Forelimb muscle (tissue), 1 donor: ENCODE results near the gene DCLK1. TPM values are rescaled to one million over a fixed set of nuclear protein-coding genes. Genes with fewer than 3 reads are reported as not detected.

ENCODE experiments used
- DNase-seq: peaks from one replicate; pipeline ENCODE4 v3.0.0-alpha.2; 2013; ENCODE audit warnings: low read depth
- polyA plus RNA-seq: library from polyadenylated mRNA; unstranded; fragments of 120-200 nt; gene quantifications from one replicate; pipeline ENCODE4 v1.2.1, GENCODE V29; 2013; ENCODE audit not compliant: insufficient read length

The DCLK1 gene
- polyA plus RNA-seq, 1 donor: 77.3 TPM

DNA sequence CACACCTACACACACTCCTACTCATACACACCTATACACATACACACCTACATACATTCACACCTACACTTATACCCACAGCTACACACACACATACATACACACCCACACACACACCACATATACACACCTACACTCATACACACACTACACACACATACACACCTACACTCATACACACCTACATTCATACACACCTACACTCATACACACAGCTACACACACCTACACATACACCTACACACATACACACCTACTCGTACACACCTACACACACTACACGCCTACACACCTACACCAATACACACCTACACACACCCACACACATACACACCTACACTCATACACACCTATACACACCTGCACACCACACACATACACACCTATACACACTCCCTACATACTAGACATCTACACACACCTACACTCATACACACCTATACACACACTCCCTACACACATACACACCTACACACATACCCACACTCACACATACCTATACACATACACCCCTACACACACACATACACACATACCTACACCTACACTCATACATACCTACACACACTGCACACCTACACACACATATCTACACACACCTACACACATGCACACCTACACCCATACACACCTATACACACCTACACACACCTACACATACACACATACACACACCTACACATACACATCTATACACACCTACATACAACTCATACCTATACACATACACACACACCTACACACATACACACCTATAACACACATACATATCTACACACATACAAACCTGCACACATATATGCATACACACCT lies 369.5 kb downstream of the DCLK1 start:
- no peak for DNase-seq

DNA sequence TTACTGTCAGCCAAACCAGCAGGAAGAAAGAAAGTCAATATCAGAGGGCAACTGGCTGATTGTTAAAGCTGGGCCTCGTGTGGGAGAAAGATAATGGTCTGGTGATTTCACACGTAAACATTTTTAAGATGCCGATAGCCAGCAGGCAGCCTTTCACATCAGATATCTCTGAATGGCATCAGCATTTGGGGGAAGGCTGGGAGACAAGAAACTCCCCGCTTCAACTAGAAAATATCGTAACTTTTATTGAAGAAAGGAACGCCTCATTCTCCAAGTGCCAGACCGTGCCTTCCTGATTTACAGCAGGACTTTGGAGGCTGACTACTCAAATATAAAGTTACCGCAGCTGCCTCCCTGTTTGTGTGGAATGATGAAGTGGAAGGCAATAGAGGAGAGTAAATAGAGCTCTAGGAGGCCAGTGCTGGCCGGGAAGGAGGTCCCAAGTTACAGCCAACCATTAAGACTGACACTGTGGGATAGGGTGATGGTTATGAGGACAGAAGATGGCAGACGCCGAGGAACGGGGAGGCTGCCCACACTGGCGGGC lies 370.4 kb downstream of the DCLK1 start:
- no peak for DNase-seq

DNA sequence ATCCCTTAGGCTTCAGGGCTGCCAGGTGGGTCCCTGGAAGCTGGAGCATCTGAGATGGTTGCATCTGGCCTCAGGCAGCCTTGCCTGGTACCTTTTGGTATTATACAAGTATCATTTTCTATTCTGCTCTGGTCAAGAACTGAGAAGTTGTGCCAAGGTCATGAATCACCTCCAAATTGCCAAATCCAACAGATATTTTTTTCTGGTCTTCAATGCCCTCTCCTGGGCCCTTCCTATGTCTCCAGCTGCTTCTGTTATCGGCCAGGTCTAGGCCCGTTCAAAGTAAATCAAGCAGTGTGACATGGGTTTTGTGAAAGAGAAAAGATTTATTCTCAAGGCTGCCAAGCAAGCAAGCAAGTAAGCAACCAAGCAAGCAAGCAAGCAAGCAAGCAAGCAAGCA lies 383.6 kb downstream of the DCLK1 start:
- no peak for DNase-seq

GRCh38 chr13:35744566-35745178 lies 386.5 kb downstream of the DCLK1 start:
- no peak for DNase-seq

DNA sequence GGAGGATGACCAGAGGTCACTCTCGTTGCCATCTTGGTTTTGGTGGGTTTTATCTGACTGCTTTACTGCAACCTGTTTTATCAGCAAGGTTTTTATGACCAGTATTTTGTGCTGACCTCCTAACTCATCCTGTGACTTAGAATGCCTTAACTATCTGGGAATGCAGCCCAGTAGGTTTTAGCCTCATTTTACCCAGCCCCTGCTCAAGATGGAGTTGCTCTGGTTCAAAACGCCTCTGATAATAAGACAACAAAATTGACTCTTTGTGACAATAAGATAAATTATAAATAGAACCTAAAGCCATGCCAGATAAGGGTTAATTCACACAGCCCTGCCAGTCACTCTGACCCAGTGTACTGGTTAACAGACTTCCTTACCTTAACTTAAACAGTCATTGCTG lies 387.0 kb downstream of the DCLK1 start:
- no peak for DNase-seq

DNA sequence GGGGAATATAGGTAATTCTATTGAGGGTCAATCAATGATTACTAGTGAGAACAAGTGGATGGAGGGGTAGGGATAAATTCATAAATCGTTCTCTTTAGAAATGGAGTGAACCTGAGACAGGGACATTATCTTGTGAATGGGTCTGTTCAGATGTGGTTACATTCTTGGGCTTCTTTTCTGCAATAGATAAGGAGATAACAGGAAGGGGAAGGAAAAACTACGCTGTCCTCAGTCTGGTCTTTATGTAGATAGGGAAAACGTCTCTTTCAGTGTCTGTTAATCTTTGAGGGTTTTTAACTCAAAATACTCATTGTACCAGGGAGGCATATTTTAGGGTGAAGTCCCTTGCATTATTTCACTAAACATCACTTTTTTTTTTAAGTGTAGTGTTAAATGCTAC lies 388.0 kb downstream of the DCLK1 start:
- DNase-seq: no peak

DNA sequence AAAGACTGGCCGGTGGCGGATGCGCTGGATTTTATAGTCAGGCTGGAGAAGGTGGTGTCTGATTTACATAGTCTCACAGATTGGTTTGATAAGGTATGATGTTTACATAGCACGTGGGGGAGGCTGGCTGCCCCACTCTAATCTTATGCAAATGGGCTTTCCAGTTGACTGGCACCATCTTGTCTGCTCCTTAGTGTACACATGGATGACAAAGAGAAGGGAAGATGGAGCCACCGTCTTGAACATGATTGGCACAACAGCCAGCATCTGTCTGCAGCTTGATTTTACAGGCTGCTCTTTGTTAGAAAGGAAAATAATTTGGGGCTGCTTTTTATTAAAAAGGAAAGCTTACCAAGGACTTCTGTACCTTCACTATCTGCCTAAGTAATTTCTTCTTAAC lies 389.5 kb downstream of the DCLK1 start:
- DNase-seq: no peak

DNA sequence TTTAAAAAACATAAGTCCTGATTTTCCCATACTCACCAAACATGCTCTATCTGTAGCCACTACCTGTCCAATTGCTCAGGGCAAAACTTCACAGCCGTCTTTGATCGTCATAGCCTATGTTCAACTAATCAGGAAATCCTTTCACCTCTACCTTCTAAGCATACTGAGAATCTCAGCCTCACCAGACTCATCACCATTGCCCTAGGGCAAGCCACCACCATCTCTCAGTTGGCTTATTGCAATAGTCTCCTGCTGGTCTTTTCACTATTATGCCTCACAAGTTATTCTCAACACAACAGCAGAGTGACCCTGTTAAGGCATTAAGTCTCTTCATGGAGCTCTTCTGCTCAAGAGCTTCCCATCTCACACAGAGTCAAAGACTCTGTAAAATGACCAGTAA lies 394.3 kb downstream of the DCLK1 start:
- no peak for DNase-seq

GRCh38 chr13:35733827-35734226 lies 397.4 kb downstream of the DCLK1 start:
- DNase-seq: no peak

DNA sequence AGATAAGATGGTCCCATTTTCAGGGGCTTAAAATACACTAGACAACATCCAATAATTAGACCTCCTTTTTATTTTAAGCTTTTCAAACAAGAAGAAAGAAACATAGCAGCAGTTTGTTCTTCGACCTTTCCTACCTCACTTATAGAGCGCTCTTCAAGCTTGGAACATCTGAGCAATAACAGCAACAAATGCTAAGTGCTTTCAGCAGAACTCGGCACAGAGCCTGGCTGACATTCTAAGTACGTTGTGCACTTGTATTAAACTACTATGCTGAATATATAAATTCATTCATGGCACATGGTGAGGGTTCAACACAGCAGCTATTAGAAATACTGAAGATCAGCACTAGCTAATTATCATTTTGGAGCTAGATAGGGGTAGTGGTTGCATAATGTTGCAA lies 398.6 kb downstream of the DCLK1 start:
- DNase-seq: no peak

- no peak for DNase-seq
Measured at GRCh38 chr13:35731471-35731870, 399.7 kb downstream of the DCLK1 start.

DNA sequence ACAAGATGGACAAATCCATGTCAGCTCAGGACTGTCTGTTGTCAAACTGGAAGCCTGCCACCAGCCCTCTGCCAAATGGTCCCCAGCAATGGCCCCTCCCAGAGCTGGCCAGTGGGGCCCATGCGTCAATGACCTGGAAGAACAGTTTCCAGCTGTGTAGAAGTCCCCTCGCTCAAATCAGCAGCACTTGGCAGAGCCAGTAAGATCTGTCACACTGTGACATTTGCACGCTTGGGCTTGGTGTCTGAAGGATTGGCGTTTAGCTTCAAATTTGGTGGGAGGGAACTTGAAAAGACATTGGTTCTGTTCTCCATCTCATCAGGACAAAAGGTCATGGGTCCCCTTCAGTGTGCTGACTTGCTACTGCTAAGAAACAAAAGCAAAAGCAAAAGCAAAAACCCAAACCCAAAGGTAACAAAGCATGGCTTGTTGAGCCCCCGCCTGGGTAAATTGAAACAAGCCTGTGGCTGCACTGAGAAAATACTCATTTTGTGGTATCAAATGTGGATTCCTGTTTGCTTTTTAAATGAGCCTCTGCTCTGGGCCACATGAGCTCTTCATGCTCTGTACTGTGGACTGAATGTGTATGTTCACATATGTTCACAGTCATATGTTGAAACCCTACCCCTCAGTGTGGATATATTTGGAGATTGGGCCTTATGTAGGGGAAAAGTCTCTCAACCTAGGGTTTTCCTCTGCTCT lies 401.1 kb downstream of the DCLK1 start:
- no peak for DNase-seq

DNA sequence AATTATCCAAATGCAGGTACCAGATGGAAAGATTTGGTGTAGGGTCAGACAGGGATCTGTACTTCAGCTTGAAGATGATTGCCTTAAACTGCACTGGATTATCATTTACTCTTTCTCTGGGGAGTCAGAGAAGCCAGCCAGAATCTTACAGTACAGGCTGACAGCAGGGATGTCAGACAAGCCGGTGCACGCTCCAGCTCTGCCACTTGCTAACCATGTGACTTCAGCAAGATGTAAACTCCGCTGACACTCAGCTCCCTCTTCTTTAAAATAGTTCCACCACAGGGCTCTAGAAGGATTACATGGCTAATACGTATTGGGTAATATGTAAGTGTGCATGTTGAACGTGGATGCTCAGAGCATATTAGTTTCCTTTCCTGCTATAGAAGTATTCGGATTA lies 403.3 kb downstream of the DCLK1 start:
- DNase-seq: no peak

DNA sequence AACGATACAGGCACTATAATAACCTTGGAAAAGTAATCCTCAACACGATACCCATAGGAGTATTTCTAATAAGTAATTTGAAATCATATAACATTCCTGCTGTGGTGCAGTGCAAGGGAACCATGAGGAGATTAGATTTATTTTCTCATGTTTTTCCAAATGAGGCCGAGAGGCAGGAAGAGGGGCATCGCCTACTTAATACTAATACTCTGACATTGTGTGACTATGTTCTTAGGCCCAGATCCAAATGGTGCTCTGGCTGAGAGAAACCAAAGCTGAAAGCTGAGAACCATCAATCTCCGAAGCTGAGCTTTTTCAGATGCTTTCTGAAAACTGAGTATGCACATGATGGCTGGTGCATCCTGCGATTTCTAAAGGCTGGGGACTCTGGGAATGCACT lies 406.7 kb downstream of the DCLK1 start:
- no peak for DNase-seq

- no peak for DNase-seq
Measured at GRCh38 chr13:35723821-35724220, 407.4 kb downstream of the DCLK1 start.

GRCh38 chr13:35723053-35723461 lies 408.1 kb downstream of the DCLK1 start:
- DNase-seq: no peak

DNA sequence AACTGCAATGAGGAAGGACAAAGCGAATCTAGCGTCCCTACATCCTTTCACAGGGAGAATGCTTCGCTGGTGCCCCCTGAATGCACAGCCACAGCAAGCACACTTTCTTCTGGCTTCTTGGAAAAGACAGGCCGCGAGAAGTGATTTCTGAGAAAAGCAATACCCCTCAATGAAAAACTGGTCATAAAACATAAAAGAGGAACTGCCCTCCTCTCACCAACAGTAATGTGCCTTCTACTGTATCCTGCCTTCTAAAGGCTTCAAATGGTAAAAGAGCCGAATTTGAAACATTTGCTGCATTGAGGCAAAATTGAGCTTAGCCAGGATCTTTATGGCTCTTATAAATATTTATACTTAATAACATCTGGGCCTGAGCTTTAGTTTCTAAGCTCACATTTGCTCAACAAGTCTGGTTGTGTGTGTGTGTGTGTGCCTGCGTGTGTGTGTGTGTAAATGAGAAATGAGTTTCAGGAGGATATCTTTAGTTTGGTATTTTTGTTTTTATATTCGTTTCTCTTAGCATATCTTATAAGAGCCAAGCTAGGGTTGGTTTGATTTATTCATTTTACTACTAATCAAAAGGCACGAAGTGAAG lies 408.6 kb downstream of the DCLK1 start:
- DNase-seq: no peak

DNA sequence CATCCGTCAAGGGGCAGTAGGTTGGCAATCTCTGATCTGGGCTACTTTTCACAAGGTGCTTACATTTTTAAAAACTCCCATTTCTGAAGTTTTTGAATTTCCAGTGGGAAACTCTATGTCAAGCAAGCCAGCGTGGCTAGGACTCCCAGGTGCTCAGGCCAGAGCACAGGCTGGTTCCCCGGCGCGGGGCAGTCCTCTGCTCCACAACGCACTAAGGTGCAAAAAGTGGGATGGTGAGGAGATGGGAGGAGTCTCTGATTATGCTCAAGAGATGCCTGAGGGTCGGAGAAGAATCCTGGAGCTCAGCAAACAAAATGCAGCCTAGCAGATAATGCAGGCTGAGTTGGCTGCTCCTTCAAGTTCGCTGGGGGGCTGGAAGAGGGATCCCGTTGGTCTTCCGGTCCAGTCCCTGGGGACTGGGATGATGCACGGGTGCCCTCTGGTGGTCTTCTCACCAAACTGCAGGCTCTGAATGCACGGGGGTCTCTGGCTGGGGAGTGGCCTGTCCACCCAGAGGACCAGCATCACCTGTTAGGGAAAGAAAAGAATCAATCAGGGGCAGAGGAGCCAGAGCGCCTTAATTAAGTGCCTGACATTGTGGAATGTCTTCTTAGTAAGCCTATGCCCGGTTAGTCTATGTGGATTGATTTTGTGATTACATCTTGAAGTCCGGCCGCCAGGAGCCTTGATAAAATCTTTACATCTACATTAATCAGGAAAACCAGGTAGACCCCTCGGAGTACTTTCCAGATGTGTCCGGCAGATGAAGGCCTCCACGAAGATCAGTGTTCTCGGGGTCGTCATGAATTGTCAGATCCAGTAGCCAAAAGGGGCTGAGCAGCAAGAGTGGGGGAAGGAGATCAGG lies 410.3 kb downstream of the DCLK1 start:
- no peak for DNase-seq

- DNase-seq: no peak
Measured at GRCh38 chr13:35720290-35720689, 410.9 kb downstream of the DCLK1 start.
